HEK293 (cell line): ENCODE measurements around the gene PLEKHG1.

Experiments used
- CTCF ChIA-PET: fragments of 350-600 bp; formaldehyde crosslinking; extraction: SDS; loops from one replicate; lab custom pipeline; 2021; ENCODE audit warnings: antibody characterized with exemption; lab: Yijun Ruan, JAX
- POLR2A ChIA-PET: fragments of 300-600 bp; formaldehyde crosslinking; extraction: SDS; loops from one replicate; lab custom pipeline; 2020; ENCODE audit warnings: antibody characterized with exemption, inconsistent platforms; lab: Yijun Ruan, JAX
- H3K27ac ChIP-seq: fragments of 200-500 bp; sonication (Bioruptor generic); 2 replicates; pipeline ENCODE4 v1.5.1; 2014; ENCODE audit warnings: low read depth, low read length, control low read depth, inconsistent platforms; ENCODE audit errors: extremely low read depth
- H3K36me3 ChIP-seq, 2 experiments: fragments of 200-500 bp in 1 of 2; sonication (Bioruptor generic) in 1 of 2; 1 replicate in 1 of 2; 2 replicates in 1 of 2; pipeline ENCODE4 v1.5.1; 2014 to 2017; ENCODE audit warnings: inconsistent platforms in 2 of 2, low read length in 2 of 2; ENCODE audit not compliant: control insufficient read depth in 2 of 2, insufficient read depth in 1 of 2
- H3K4me1 ChIP-seq: fragments of 200-500 bp; sonication (Bioruptor generic); 2 replicates; pipeline ENCODE4 v1.5.1; 2014; ENCODE audit warnings: mild to moderate bottlenecking, low read length, inconsistent platforms; ENCODE audit not compliant: control insufficient read depth, insufficient read depth
- H3K4me3 ChIP-seq: 2 replicates; pipeline ENCODE4 v1.5.1; 2011; ENCODE audit warnings: low read depth, mild to moderate bottlenecking, control low read depth, low read length, moderate library complexity
- H3K9me3 ChIP-seq: fragments of 200-500 bp; sonication (Bioruptor generic); 2 replicates; pipeline ENCODE4 v1.5.1; 2014; ENCODE audit warnings: low read depth, low read length, inconsistent platforms; ENCODE audit not compliant: control insufficient read depth, insufficient read depth
- BCL11B ChIP-seq: fragments of 450-650 bp; formaldehyde crosslinking; IDR thresholded peaks from 2 replicates; pipeline ENCODE4 v1.5.1; 2016; ENCODE audit warnings: low read depth, missing biosample characterization, missing genetic modification characterization
- FEZF1 ChIP-seq: fragments of 450-650 bp; formaldehyde crosslinking; IDR thresholded peaks from 2 replicates; pipeline ENCODE4 v1.5.1; 2016; ENCODE audit warnings: missing biosample characterization, missing genetic modification characterization
- KLF8 ChIP-seq: fragments of 450-650 bp; formaldehyde crosslinking; IDR thresholded peaks from 2 replicates; pipeline ENCODE4 v1.5.1; 2016; ENCODE audit warnings: missing biosample characterization, missing genetic modification characterization
- MYNN ChIP-seq: fragments of 450-650 bp; formaldehyde crosslinking; IDR thresholded peaks from 2 replicates; pipeline ENCODE4 v1.5.1; 2016; ENCODE audit warnings: missing biosample characterization, missing genetic modification characterization, borderline replicate concordance
- PRDM1 ChIP-seq: fragments of 450-650 bp; formaldehyde crosslinking; IDR thresholded peaks from 2 replicates; pipeline ENCODE4; 2016; ENCODE audit warnings: missing biosample characterization, missing genetic modification characterization
- SETDB1 ChIP-seq: IDR thresholded peaks from one replicate; pipeline ENCODE4 v1.6.1; 2017; ENCODE audit warnings: mild to moderate bottlenecking, low read length, moderate library complexity, mixed read lengths; ENCODE audit not compliant: insufficient read length
- ZNF366 ChIP-seq: fragments of 450-650 bp; formaldehyde crosslinking; conservative IDR thresholded peaks from 2 replicates; pipeline ENCODE4 v1.5.1; 2016; ENCODE audit warnings: missing biosample characterization, missing genetic modification characterization
- ZNF404 ChIP-seq: fragments of 450-650 bp; formaldehyde crosslinking; IDR thresholded peaks from 2 replicates; pipeline ENCODE4 v1.5.1; 2017; ENCODE audit warnings: missing biosample characterization, missing genetic modification characterization
- TF ChIP-seq, protein P1 (sequence below): fragments of 450-650 bp; formaldehyde crosslinking; IDR thresholded peaks from 2 replicates; pipeline ENCODE4 v1.5.1; 2016; ENCODE audit warnings: missing biosample characterization, missing genetic modification characterization, borderline replicate concordance
- TF ChIP-seq, protein P2 (sequence below): fragments of 450-650 bp; formaldehyde crosslinking; IDR thresholded peaks from 2 replicates; pipeline ENCODE4 v1.5.1; 2017; ENCODE audit warnings: missing biosample characterization, missing genetic modification characterization
- TF ChIP-seq, protein P3 (sequence below): fragments of 450-650 bp; formaldehyde crosslinking; IDR thresholded peaks from 2 replicates; pipeline ENCODE4 v1.5.1; 2016; ENCODE audit warnings: missing biosample characterization, missing genetic modification characterization, borderline replicate concordance

Gene PLEKHG1

DNA sequence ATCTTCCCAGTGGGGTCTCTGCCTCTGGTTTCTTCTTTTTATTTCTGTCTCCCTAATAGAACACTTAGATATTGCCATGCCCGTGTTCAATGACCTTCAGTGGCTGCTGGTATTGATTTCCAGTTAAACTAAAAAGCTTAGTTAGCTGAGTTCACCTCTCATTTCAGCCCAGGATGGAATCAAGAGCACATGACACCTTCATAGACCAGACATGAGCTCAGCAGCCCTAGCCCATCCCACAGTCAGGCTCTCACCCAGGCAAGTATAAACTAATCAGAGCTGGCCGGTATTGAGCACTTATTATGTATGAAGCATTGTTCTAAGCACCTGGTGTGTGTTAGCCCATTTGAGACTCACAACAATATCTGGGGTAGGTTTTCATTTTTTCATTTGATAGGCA, 33.7 kb upstream of the PLEKHG1 start (continued):
- TF ChIP-seq, protein P1, sequence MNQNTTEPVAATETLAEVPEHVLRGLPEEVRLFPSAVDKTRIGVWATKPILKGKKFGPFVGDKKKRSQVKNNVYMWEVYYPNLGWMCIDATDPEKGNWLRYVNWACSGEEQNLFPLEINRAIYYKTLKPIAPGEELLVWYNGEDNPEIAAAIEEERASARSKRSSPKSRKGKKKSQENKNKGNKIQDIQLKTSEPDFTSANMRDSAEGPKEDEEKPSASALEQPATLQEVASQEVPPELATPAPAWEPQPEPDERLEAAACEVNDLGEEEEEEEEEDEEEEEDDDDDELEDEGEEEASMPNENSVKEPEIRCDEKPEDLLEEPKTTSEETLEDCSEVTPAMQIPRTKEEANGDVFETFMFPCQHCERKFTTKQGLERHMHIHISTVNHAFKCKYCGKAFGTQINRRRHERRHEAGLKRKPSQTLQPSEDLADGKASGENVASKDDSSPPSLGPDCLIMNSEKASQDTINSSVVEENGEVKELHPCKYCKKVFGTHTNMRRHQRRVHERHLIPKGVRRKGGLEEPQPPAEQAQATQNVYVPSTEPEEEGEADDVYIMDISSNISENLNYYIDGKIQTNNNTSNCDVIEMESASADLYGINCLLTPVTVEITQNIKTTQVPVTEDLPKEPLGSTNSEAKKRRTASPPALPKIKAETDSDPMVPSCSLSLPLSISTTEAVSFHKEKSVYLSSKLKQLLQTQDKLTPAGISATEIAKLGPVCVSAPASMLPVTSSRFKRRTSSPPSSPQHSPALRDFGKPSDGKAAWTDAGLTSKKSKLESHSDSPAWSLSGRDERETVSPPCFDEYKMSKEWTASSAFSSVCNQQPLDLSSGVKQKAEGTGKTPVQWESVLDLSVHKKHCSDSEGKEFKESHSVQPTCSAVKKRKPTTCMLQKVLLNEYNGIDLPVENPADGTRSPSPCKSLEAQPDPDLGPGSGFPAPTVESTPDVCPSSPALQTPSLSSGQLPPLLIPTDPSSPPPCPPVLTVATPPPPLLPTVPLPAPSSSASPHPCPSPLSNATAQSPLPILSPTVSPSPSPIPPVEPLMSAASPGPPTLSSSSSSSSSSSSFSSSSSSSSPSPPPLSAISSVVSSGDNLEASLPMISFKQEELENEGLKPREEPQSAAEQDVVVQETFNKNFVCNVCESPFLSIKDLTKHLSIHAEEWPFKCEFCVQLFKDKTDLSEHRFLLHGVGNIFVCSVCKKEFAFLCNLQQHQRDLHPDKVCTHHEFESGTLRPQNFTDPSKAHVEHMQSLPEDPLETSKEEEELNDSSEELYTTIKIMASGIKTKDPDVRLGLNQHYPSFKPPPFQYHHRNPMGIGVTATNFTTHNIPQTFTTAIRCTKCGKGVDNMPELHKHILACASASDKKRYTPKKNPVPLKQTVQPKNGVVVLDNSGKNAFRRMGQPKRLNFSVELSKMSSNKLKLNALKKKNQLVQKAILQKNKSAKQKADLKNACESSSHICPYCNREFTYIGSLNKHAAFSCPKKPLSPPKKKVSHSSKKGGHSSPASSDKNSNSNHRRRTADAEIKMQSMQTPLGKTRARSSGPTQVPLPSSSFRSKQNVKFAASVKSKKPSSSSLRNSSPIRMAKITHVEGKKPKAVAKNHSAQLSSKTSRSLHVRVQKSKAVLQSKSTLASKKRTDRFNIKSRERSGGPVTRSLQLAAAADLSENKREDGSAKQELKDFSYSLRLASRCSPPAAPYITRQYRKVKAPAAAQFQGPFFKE (tag by site-specific recombination) = no peak
- TF ChIP-seq ZNF404 (tag by site-specific recombination) (no peak), PRDM1 (no peak), FEZF1 (no peak), KLF8 (tag by site-specific recombination) (no peak)

DNA sequence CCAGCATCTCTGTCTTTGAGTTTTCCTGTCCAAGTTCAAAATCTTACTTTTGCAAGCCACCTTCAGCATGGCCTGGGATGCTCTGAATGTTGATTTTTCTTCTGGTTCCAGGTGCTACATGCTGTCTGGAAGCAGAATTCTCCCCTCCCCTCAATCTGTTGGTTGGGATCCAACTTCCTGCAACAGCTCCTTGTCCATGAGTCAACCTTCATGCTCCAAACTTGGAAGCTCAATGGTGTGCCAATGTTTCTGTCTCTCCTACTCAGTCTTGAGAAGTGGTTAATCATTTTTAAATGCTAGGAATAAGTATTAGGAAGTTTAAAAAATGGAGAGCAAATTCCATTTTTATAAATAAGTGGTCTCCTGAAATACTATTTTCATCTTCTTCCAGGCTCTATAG, 33.2 kb upstream of the PLEKHG1 start:
- CTCF ChIA-PET = no interaction called here

DNA sequence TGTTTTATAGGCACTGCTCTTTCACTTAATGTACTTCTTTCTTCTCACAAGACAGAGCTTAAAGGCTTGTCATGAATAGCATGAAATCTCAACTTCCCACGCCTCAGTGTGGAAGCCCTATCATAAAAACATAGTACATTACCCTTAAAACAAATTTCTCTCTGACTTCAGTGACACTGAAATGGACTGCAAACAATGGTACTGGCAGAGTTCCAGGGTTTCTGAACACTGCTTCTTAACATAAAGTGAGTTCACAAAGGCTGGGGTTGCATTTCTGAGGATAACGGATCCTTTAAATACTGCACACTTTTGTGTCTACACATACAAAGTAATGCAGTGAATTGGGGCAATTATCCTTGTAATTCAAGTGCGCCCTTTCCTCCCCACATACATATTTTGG, 32.3 kb upstream of the PLEKHG1 start:
- CTCF ChIA-PET = interaction anchor here (0.6 kb wide), 1 partner anchor 106 kb away, joined by 6 read pairs; no protein-coding TSS in a partner anchor
- TF ChIP-seq MYNN (tag by site-specific recombination) (no peak), BCL11B (tag by site-specific recombination) (no peak)
- TF ChIP-seq, protein P2, sequence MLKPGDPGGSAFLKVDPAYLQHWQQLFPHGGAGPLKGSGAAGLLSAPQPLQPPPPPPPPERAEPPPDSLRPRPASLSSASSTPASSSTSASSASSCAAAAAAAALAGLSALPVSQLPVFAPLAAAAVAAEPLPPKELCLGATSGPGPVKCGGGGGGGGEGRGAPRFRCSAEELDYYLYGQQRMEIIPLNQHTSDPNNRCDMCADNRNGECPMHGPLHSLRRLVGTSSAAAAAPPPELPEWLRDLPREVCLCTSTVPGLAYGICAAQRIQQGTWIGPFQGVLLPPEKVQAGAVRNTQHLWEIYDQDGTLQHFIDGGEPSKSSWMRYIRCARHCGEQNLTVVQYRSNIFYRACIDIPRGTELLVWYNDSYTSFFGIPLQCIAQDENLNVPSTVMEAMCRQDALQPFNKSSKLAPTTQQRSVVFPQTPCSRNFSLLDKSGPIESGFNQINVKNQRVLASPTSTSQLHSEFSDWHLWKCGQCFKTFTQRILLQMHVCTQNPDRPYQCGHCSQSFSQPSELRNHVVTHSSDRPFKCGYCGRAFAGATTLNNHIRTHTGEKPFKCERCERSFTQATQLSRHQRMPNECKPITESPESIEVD (tag by site-specific recombination) = 0 out of 2 replicates have a peak, but pooled peaks have one; percentile 9
- no peak overlapping the region for H3K27ac ChIP-seq
- POLR2A ChIA-PET = interaction anchor here (1.0 kb wide), 1 partner anchor 15 kb away, joined by 3 read pairs; no protein-coding TSS in a partner anchor
- peaks cover 6% of the 10 kb centered on the region; the same call in 1 of the 2 replicates for H3K4me1 ChIP-seq
- H3K9me3 ChIP-seq = no peaks in the 10 kb centered on the region
- H3K36me3 ChIP-seq = no peaks in the 10 kb centered on the region
- no peak overlapping the region for H3K4me3 ChIP-seq

More for the DNA sequence above, 33.2 kb upstream of the PLEKHG1 start:
- Histone ChIP-seq H3K4me1 (peaks cover 6% of the 10 kb centered on the region; the same call in 1 of the 2 replicates), H3K9me3 (no peaks in the 10 kb centered on the region), H3K36me3 (no peaks in the 10 kb centered on the region), H3K27ac (no peak overlapping the region)
- TF ChIP-seq, protein P3, sequence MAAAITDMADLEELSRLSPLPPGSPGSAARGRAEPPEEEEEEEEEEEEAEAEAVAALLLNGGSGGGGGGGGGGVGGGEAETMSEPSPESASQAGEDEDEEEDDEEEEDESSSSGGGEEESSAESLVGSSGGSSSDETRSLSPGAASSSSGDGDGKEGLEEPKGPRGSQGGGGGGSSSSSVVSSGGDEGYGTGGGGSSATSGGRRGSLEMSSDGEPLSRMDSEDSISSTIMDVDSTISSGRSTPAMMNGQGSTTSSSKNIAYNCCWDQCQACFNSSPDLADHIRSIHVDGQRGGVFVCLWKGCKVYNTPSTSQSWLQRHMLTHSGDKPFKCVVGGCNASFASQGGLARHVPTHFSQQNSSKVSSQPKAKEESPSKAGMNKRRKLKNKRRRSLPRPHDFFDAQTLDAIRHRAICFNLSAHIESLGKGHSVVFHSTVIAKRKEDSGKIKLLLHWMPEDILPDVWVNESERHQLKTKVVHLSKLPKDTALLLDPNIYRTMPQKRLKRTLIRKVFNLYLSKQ (tag by site-specific recombination) = no peak
- no peak for TF ChIP-seq ZNF366 (tag by site-specific recombination)
- peak; percentile 61 for TF ChIP-seq SETDB1
- TF ChIP-seq, all 188 proteins: peak for 1
- POLR2A ChIA-PET = no interaction called here
- H3K4me3 ChIP-seq = no peak overlapping the region
